GM18907 (cell line): ENCODE measurements around the gene HMG20A.

Experiments
- ATAC-seq: cut with Tn5 transposase; IDR thresholded peaks from one replicate; pipeline ENCODE4 v1.9.1; 2021; ENCODE audit warnings: mild to moderate bottlenecking, moderate library complexity; ENCODE audit not compliant: unreplicated experiment

Gene HMG20A

GRCh38 chr15:77532067-77532710 is 111.5 kb downstream of the HMG20A start:
- no peak for ATAC-seq

- ATAC-seq, result no peak
These were observed 112.2 kb downstream of the HMG20A start for GRCh38 chr15:77532846-77533245.

- no peak for ATAC-seq
These were observed 113.1 kb downstream of the HMG20A start for GRCh38 chr15:77533578-77534430.
